Activated T-helper 1 cell treated with Interleukin-2 at 50 U/mL for 16 hours (primary cell): Measurements from ENCODE around the gene HTR1E.
"Not testable (repeated sequence)": the region's sequence is repeated elsewhere in the genome, so short reads cannot be mapped to it uniquely, and the experiment has no call there.

Source experiments
- DNase-seq: peaks from one replicate; pipeline ENCODE4 v3.0.0-alpha.2; 2020; ENCODE audit warnings: low read depth

Gene HTR1E, protein sequence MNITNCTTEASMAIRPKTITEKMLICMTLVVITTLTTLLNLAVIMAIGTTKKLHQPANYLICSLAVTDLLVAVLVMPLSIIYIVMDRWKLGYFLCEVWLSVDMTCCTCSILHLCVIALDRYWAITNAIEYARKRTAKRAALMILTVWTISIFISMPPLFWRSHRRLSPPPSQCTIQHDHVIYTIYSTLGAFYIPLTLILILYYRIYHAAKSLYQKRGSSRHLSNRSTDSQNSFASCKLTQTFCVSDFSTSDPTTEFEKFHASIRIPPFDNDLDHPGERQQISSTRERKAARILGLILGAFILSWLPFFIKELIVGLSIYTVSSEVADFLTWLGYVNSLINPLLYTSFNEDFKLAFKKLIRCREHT

GRCh38 chr6:86937219-86938079 lies at the start of gene HTR1E:
Gene HTR1E (plus strand): TSS chr6:86937528. CDS start chr6:87015335, 77,807 bp downstream.
- no peak for DNase-seq

GRCh38 chr6:86888301-86888700 lies 49.0 kb upstream of the HTR1E start:
- no peak for DNase-seq

DNA sequence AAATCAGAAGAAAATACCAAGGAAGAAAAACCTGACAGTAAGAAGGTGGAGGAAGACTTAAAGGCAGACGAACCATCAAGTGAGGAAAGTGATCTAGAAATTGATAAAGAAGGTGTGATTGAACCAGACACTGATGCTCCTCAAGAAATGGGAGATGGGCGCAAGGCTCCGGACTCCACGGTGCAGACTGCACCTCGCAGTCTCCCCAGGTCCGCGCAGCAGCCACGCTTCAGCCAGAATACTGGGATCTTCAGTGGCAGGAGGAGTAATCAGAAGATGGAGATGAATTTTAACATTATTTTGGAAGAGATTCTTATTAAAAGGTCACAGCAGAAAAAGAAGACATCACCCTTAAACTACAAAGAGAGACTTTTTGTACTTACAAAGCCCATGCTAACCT lies 40.1 kb upstream of the HTR1E start:
- DNase-seq = not testable (repeated sequence)

- DNase-seq = no peak
Observed at GRCh38 chr6:86913795-86914194, 23.5 kb upstream of the HTR1E start.

GRCh38 chr6:86916393-86916792 lies 20.9 kb upstream of the HTR1E start:
- no peak for DNase-seq

- DNase-seq = not testable (repeated sequence)
Observed at GRCh38 chr6:86927138-86927537, 10.2 kb upstream of the HTR1E start.

DNA sequence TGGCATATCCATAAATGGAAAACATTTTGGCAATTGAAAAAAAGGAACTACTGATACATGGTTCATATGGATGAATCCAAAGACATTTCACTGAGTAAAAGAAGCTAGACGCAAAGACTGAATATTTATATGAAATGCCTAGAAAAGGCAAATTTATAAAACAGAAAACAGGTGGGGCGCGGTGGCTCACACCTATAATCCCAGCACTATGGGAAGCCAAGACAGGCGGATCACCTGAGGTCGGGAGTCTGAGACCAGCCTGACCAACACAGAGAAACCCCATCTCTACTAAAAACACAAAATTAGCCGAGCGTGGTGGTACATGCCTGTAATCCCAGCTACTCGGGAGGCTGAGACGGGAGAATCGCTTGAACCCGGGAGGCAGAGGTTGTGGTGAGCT lies 9.5 kb upstream of the HTR1E start:
- DNase-seq = not testable (repeated sequence)

- DNase-seq = no peak
Observed at GRCh38 chr6:86934365-86934764, 3.0 kb upstream of the HTR1E start.

GRCh38 chr6:86936834-86937218 lies 502 bp upstream of the HTR1E start:
- no peak for DNase-seq

- no peak for DNase-seq
Observed at GRCh38 chr6:86938814-86939213, 1.5 kb downstream of the HTR1E start.

GRCh38 chr6:86941461-86941860 lies 4.1 kb downstream of the HTR1E start:
- DNase-seq = no peak

DNA sequence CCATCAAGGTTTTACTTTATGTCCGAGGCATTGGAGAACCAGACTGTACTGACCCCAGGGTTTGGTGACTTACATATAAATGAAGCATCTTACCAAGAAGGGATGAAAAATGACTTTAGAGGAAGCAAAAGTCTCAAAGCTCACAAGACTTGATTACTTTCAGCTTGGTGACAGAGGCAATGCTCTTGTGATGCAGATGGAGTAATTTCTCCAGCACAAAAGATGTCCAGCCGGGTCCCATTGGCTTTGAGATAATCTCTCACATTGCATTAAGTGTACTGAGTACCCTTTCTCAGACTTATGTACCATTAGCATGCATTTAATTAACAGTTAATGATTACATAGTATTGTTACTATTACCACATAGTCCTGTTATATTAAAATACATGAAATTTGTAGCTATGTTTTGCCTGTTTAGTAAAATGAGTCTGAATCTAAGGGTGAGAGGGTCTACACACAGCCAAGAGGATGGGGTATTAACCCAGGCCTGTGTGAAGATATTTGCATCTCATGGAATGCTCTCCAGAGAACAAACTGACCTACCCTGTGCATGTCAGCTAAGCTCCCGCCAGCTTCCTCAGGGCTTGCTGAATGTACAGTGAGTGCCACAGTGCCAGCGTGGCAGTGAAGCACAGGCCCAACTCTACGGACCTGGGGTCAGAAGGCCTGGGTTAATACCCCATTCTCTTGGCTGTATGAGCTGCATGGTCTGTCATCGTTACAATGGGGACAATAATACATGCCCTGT lies 5.6 kb downstream of the HTR1E start:
- no peak for DNase-seq

DNA sequence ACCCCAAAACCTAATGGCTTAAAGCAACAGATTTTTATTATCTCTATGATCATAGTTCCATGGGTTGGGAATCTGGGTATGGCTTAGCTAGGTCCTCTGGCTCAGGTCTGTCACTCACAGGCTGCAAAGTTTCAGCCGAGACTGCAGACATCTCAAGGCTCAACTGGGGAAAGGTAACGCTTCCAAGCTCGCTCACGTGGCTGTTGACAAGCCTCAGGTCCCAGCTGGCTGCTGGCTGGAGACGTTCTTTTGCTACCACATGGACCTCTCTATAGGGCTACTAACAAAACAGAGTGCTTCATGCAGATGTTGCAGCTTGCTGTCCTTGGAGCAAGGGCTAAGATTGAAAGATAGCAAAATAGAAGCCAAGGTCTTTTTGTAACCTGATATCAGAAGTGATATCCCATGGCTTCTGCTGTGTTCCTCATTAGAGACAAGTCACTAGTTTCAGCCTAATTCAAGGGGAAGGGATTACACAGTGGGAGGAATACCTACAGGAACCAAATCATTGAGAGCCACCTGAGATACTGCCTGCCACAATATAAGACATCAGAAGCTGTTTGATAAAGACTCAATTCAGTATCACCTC lies 6.6 kb downstream of the HTR1E start:
- no peak for DNase-seq

GRCh38 chr6:86949771-86950170 lies 12.4 kb downstream of the HTR1E start:
- DNase-seq = no peak

DNA sequence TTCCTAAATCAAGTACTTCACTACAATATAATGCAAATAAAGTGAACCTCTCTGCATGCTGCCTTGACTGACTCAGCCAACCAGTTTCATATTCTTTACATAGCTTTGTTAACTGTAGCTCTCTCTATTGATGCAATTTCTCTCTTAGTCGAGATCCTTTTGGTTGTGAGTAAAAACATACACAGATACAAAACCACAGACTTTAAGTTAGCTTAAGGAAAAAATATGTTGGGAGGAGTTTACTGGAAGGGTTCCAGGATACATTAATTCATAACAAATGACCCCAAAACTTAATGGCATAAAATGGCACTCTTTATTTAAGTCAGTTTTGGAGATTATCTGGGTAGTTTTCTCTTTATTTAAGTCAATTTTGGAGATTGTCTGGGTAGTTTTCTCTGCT lies 15.7 kb downstream of the HTR1E start:
- no peak for DNase-seq

GRCh38 chr6:86959656-86960055 lies 22.3 kb downstream of the HTR1E start:
- no peak for DNase-seq

DNA sequence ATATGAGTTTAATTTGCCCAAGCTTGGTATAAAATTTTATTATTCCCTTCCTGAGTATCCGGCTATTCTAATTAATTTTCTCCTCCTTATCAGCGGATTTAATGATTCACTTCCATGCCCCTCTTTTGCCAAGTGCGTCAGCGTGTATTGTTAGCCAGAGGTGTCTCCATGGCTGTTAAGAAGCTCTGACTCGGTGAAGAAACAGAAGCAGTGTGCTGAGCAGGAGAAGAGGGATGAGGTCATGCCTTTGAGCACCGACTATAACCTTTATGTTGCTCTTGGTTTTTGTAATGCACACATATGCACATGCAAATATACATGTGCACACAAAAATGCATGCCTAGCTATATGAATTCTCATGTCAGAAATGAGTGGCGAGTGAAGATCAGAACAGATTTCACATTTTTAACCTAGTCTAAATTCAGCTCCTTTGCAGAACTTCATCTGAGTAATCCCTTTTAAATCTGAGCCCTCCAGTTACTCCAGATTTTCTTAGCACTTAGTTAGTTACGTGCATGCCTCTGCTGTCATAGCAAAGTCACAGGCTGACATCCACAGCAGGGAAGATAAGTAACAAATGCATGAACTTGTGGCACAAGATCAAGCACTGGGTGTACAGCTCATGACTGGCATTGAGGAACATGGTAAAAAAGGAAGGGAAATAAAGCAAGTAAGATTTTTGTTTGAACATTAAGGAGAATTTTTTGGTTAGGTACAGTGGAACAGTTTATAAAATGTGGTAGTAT lies 24.3 kb downstream of the HTR1E start:
- no peak for DNase-seq

GRCh38 chr6:86963352-86963751 lies 26.0 kb downstream of the HTR1E start:
- DNase-seq = no peak

DNA sequence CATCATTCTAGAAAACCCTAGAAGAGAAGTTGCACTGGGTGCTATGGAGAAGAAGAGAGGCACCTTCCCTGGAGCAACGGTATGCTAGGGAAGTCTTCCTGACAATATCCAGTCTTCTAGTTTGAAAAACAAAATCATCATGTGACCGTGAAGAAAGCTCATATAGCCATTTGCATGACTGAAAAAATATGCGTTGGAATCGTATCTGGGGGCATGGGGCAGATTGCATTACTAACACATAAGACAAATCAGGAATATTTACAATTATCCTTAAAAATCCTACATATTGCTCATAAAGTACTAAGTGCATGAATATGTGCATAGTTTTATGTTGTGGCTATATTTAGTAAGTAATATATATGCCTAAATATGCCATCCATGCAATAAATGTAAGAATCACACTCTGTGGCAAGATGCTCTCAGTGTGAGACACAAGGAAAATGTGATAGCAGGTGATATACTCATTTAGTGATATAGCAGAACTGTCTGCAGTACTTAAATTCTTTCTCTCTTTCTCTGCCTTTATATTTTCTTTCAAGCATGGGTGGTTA lies 26.8 kb downstream of the HTR1E start:
- no peak for DNase-seq

DNA sequence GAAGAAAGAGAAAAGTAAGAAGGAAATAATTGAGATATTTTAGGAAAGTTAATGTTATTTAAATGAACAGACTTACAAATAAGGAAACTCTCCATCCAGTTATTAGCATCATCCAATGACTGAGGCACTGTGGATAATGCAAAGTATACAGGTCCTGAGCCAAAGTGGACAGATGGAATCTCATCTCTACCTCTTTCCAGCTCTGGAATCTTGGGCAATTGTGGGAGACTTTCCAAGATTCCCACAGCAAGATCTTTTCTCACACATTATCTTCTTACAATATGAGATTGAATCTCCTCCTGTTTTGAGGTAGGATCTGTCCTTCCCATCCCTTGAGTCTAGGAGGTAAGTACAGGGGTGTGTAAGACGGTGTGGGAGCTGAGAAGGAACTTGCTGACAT lies 28.9 kb downstream of the HTR1E start:
- no peak for DNase-seq

- DNase-seq = no peak
Observed at GRCh38 chr6:86969573-86969972, 32.2 kb downstream of the HTR1E start.
